Colonic mucosa (tissue), 4 donors: ENCODE measurements around the gene GPC1. TPM values are rescaled to one million over a fixed set of nuclear protein-coding genes. Genes with fewer than 3 reads are reported as not detected.

Experiments
- DNase-seq: peaks from one replicate; pipeline ENCODE4 v3.0.0-alpha.2; 2020
- H3K27ac ChIP-seq: fragments of 200-600 bp; one replicate; pipeline ENCODE4 v1.8.0; 2021
- H3K27me3 ChIP-seq: fragments of 200-600 bp; one replicate; pipeline ENCODE4 v1.8.0; 2021
- H3K36me3 ChIP-seq: fragments of 200-600 bp; one replicate; pipeline ENCODE4 v1.8.0; 2021
- H3K4me1 ChIP-seq: fragments of 200-600 bp; one replicate; pipeline ENCODE4 v1.8.0; 2021; ENCODE audit warnings: mild to moderate bottlenecking
- H3K4me3 ChIP-seq: fragments of 200-600 bp; one replicate; pipeline ENCODE4 v1.8.0; 2021
- H3K9ac ChIP-seq, 2 donors: one replicate each; pipeline ENCODE4 v1.7.0; 2013; ENCODE audit warnings: control low read depth in 2 of 2, low read depth in 2 of 2, low read length in 2 of 2
- H3K9me3 ChIP-seq: fragments of 200-600 bp; one replicate; pipeline ENCODE4 v1.8.0; 2021
- intact Hi-C: fragments of 100-400 bp; cut with DNase I; formaldehyde crosslinking; loops from one replicate; pipeline ENCODE4 v1.14.1; 2022
- total RNA-seq, 2 donors: library from RNA; stranded (reverse); fragmentation: NEBNext Ultra II Directional in 1 of 2; extraction: Animal tissue kit (Norgen Biotek cat#: 25700) in 1 of 2; gene quantifications; one replicate each; pipeline ENCODE4 v1.2.1, GENCODE V29; 2021
- TF ChIP-seq, protein P1 (sequence below): fragments of 200-600 bp; IDR thresholded peaks from one replicate; pipeline ENCODE4 v1.8.0; 2022; ENCODE audit warnings: antibody characterized with exemption, mild to moderate bottlenecking
- donor health status: healthy.
- donor health status: DM: no; HTN: no; CAD: no.
- donor health status: DM: no; HTN: no; CAD: no.

GPC1 gene
- total RNA-seq, 2 donors from 2014 or later = 19.0 to 23.1 TPM

DNA sequence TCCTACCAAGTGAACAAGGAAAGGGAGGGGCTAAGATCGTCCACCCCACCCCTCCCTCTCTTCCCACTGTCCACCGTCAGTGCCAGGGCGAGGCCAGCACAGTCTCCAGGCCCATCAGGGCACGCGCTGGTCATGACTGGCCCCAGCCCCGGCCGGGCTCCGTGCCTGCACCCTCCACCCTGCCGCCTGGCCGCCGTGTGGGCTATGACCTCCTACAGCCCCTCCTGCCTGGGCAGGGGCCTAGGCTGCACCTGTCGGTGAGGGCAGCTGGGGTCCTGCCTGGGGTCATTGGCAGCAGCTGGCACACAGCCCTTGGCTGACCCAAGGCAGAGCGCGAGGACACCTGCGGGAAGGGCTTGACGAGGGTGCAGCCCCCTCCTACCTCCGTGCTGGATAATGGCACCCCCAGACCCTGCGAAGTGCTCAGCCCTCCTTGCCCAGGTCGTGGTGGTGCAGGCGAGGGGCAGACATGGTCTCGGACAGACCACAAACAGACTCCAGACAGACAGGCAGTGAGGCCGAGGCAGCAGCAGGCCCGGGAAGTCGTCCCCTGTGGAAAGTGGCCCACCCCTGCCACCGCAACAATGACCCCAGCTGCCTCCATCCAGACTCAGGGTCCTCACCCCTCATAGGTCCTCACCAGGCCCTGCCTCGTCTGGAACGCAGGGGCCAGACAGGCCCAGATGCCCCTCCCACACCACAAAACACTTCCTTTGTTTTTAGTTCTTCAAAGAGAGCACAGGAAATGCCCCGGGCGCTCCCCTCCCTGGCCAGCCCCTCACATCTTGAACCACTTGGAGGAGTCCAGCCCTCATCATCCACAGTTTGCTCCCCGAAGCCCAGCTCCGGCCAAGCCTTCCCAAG, 43.1 kb upstream of the GPC1 start:
- no peak for DNase-seq

DNA sequence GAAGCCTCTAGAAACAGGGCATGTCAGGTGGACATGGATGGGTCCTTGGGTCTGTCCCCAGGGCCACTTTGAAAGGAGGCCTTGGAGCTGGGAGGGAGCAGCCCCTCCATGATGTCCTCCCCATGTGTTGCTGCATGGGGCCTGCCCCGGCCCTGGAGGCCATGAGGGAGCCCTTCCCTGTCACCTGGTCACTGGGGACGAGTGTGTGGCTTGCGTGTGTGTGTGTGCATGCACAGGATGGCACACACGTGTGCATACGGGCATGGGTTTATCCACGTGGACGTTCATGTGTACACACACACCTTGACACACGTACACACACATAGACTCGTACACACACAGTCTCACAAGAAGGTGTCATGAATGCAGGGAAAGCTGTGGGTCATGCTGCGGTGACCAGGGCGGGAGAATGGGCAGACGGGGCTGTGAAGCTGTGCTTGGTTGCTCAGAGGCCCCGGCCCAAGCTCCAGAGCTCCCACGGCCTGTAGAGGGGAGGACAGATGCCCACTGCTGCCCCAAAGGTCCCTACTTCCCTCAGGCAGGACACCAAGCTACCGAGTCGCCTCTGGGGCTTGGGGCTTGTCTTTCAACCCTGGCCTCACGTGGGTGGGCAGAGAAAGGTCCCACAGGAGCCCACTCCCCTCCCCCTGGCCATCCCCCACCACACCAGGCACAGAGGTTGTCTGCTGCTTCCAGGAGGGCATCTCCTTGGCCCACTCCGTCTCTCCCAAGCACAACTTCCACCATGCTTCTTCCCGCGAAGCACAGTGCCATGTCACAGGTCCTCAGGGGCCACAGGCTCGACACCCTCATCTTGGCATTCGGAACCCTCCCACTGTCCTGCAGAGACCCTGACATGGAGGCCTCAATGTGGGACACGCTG, 42.3 kb upstream of the GPC1 start:
- Histone ChIP-seq H3K9ac (no peak overlapping the region), H3K36me3 (no peaks in the 10 kb centered on the region), H3K4me3 (no peak overlapping the region), H3K27ac (no peak overlapping the region), H3K9me3 (no peaks in the 10 kb centered on the region), H3K27me3 (no peaks in the 10 kb centered on the region), H3K4me1 (no peaks in the 10 kb centered on the region)
- no peak for DNase-seq
- intact Hi-C loops = no loop called here
- TF ChIP-seq, protein P1, sequence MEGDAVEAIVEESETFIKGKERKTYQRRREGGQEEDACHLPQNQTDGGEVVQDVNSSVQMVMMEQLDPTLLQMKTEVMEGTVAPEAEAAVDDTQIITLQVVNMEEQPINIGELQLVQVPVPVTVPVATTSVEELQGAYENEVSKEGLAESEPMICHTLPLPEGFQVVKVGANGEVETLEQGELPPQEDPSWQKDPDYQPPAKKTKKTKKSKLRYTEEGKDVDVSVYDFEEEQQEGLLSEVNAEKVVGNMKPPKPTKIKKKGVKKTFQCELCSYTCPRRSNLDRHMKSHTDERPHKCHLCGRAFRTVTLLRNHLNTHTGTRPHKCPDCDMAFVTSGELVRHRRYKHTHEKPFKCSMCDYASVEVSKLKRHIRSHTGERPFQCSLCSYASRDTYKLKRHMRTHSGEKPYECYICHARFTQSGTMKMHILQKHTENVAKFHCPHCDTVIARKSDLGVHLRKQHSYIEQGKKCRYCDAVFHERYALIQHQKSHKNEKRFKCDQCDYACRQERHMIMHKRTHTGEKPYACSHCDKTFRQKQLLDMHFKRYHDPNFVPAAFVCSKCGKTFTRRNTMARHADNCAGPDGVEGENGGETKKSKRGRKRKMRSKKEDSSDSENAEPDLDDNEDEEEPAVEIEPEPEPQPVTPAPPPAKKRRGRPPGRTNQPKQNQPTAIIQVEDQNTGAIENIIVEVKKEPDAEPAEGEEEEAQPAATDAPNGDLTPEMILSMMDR = no peak

More for the DNA sequence above, 43.1 kb upstream of the GPC1 start:
- TF ChIP-seq, protein P1 = no peak
- Histone ChIP-seq H3K4me1 (no peaks in the 10 kb centered on the region), H3K4me3 (no peak overlapping the region), H3K9ac (no peak overlapping the region), H3K27ac (no peak overlapping the region), H3K36me3 (no peaks in the 10 kb centered on the region), H3K27me3 (no peaks in the 10 kb centered on the region), H3K9me3 (no peaks in the 10 kb centered on the region)
- intact Hi-C loops = no loop called here

DNA sequence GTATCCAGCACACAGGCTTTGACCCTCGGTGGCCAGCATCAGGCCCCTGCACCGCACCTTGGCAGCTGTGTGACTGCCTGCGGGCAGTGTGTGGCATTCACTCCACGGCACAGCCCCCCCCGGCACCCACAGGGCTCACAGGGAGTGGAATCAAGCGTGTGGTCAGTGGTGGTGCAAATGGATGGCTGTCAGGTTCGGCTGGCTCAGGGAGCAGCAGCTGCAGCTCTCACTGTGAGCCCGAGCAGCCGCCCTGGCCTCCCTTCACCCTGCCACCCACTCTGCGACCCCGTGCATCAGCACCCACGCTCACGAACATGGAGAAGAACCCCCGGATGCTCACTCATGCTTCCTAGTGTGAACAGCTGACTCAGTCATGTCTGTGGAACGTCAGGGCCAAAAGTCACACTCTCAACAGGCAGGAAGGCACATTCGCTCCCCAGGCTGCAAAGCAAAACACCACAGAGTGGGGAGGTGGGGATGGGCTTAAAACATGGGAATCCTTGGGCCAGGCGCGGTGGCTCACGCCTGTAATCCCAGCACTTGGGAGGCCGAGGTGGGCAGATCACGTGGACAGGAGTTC, 41.5 kb upstream of the GPC1 start:
- Histone ChIP-seq H3K36me3 (no peaks in the 10 kb centered on the region), H3K27me3 (no peaks in the 10 kb centered on the region), H3K9me3 (no peaks in the 10 kb centered on the region), H3K4me3 (no peak overlapping the region), H3K4me1 (no peaks in the 10 kb centered on the region), H3K27ac (no peak overlapping the region), H3K9ac (no peak overlapping the region)
- intact Hi-C loops = no loop called here
- no peak for DNase-seq
- TF ChIP-seq, protein P1 = no peak

DNA sequence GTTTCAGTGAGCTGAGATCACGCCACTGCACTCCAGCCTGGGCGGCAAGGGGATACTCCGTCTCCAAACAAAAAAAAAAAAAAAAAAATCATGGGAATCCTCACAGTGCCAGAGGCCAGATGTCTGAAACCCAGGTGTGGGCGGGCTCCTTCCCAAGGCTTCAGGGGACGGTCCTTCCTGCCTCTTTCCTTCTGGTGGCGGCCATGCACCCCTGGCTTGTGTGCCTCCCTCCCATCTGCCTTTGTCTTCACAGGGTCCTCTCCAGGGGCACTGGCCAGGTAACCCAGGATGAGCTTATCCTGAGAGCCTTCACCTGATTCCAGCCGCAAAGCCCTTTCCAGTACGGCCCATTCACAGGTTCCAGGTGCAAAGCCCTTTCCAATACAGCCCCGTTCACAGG, 40.9 kb upstream of the GPC1 start:
- H3K27me3 ChIP-seq = no peaks in the 10 kb centered on the region
- H3K36me3 ChIP-seq = no peaks in the 10 kb centered on the region
- intact Hi-C loops = no loop called here
- TF ChIP-seq, protein P1 = no peak
- no peaks in the 10 kb centered on the region for H3K4me1 ChIP-seq
- H3K9me3 ChIP-seq = no peaks in the 10 kb centered on the region
- no peak overlapping the region for H3K27ac ChIP-seq
- H3K9ac ChIP-seq = no peak overlapping the region
- DNase-seq = no peak
- H3K4me3 ChIP-seq = no peak overlapping the region

DNA sequence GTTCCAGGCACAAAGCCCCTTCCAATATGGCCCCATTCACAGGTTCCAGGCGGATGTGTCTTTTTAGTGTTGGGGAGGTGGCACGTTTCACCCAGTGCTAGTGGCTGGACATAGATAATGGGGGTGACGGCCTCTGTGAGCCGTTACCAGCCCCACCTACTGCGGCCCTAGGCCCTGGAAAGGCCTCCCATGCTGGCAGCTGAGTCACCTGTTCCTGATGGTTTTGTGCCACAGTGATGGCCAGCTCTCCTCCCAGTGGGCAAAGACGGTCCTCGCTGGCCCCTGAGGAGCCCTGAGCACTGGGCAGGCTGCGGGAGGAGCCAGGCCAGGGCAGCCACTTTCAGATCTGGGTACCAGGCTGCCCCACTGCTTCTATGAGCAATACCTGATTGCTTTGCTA, 40.0 kb upstream of the GPC1 start:
- Histone ChIP-seq H3K4me3 (no peak overlapping the region), H3K36me3 (no peaks in the 10 kb centered on the region), H3K4me1 (no peaks in the 10 kb centered on the region), H3K9me3 (no peaks in the 10 kb centered on the region), H3K9ac (no peak overlapping the region), H3K27me3 (no peaks in the 10 kb centered on the region), H3K27ac (no peak overlapping the region)
- TF ChIP-seq, protein P1 = no peak
- no peak for DNase-seq
- intact Hi-C loops = no loop called here
